Measurements from ENCODE around the gene SPATA3. TPM values are rescaled to one million over a fixed set of nuclear protein-coding genes. Genes with fewer than 3 reads are reported as not detected.

The SPATA3 gene
- total and polyA plus RNA-seq, 2 of the 8 experiments (the other 6 are each of a cell fraction or from before 2014, with no cell fraction given), result not detected

- TF ChIP-seq CTCF (IDR thresholded peaks at IDR 0.05; ENCODE audit: control extremely low read depth in 1 of 3, insufficient read depth in 1 of 3, low read depth in 1 of 3, low read length in 3 of 3), result no peak
- no peak for TF ChIP-seq YY1 (IDR thresholded peaks at IDR 0.05; ENCODE audit: low read depth, low read length)
- TF ChIP-seq SIN3A (conservative IDR thresholded peaks at IDR 0.05 in 1 of 2, IDR thresholded peaks at IDR 0.05 in 1 of 2; ENCODE audit: low read depth in 1 of 2, low read length in 2 of 2), result no peak
- TF ChIP-seq RAD21 (IDR thresholded peaks at IDR 0.05 in 1 of 2, conservative IDR thresholded peaks at IDR 0.05 in 1 of 2; ENCODE audit: low read depth in 2 of 2, low read length in 2 of 2), result no peak
- no peak for TF ChIP-seq SIX5 (IDR thresholded peaks at IDR 0.05; ENCODE audit: low read depth, low read length)
- TF ChIP-seq BACH1 (IDR thresholded peaks at IDR 0.05; ENCODE audit: low read length), result no peak
These were observed 11.6 kb downstream of the SPATA3 start (continued) for GRCh38 chr2:231007286-231008098.
